Measurements from ENCODE around the gene CPLANE2.
A peak's percentile ranks its signal among the peaks of the same experiment; 100 is the strongest.

Gene CPLANE2

GRCh38 chr1:16236511-16237342 lies at the start of gene CPLANE2:
TSS of gene CPLANE2 (minus strand) at chr1:16237183. CDS start at chr1:16236742, 441 bp downstream.
- peak; percentile 17; the same call in 1 of the 2 replicates for TF ChIP-seq CTCF (conservative IDR thresholded peaks at IDR 0.05; ENCODE audit: low read length)
- peak; percentile 89 for DNase-seq (ENCODE audit: low read depth)
- peak within 1 kb of the TSS; percentile 80 for H3K4me3 ChIP-seq (ENCODE audit: low read length)

GRCh38 chr1:16286122-16286521 lies 49.1 kb upstream of the CPLANE2 start:
- no peak for TF ChIP-seq CTCF (conservative IDR thresholded peaks at IDR 0.05; ENCODE audit: low read length)

GRCh38 chr1:16281765-16282164 lies 44.8 kb upstream of the CPLANE2 start:
- no peak overlapping the region for H3K4me3 ChIP-seq (ENCODE audit: low read length)
- no peak for DNase-seq (ENCODE audit: low read depth)
- TF ChIP-seq CTCF (conservative IDR thresholded peaks at IDR 0.05; ENCODE audit: low read length) = no peak

More at GRCh38 chr1:16286122-16286521, 49.1 kb upstream of the CPLANE2 start:
- no peak overlapping the region for H3K4me3 ChIP-seq (ENCODE audit: low read length)
- peak; percentile 13 for DNase-seq (ENCODE audit: low read depth)

- no peak for TF ChIP-seq CTCF (conservative IDR thresholded peaks at IDR 0.05; ENCODE audit: low read length)
- H3K4me3 ChIP-seq (ENCODE audit: low read length) = no peak overlapping the region
These were observed 42.2 kb upstream of the CPLANE2 start for GRCh38 chr1:16279186-16279585.

GRCh38 chr1:16276302-16277030 lies 39.5 kb upstream of the CPLANE2 start:
- no peak for TF ChIP-seq CTCF (conservative IDR thresholded peaks at IDR 0.05; ENCODE audit: low read length)
- H3K4me3 ChIP-seq (ENCODE audit: low read length) = no peak overlapping the region
- DNase-seq (ENCODE audit: low read depth) = no peak

More at GRCh38 chr1:16279186-16279585, 42.2 kb upstream of the CPLANE2 start:
- DNase-seq (ENCODE audit: low read depth) = no peak

GRCh38 chr1:16275591-16275990 lies 38.6 kb upstream of the CPLANE2 start:
- H3K4me3 ChIP-seq (ENCODE audit: low read length) = no peak overlapping the region
- DNase-seq (ENCODE audit: low read depth) = no peak
- no peak for TF ChIP-seq CTCF (conservative IDR thresholded peaks at IDR 0.05; ENCODE audit: low read length)

All from AG10803 (cell line).